HG02763 (cell line): ENCODE measurements around the gene DNAH9.

ENCODE experiments used
- ATAC-seq: cut with Tn5 transposase; IDR thresholded peaks from one replicate; pipeline ENCODE4 v1.9.1; 2021; ENCODE audit warnings: mild to moderate bottlenecking, moderate library complexity; ENCODE audit not compliant: unreplicated experiment

DNAH9 gene

GRCh38 chr17:11589716-11590115 is 8.6 kb upstream of the DNAH9 start:
- no peak for ATAC-seq

GRCh38 chr17:11601661-11602060 is 3.4 kb downstream of the DNAH9 start:
- no peak for ATAC-seq

GRCh38 chr17:11608396-11608795 is 10.1 kb downstream of the DNAH9 start:
- ATAC-seq: no peak

GRCh38 chr17:11610999-11611566 is 12.8 kb downstream of the DNAH9 start:
- no peak for ATAC-seq

GRCh38 chr17:11612956-11613355 is 14.7 kb downstream of the DNAH9 start:
- ATAC-seq: no peak

GRCh38 chr17:11618861-11619566 is 20.7 kb downstream of the DNAH9 start:
- no peak for ATAC-seq

GRCh38 chr17:11622492-11622891 is 24.2 kb downstream of the DNAH9 start:
- ATAC-seq: no peak

GRCh38 chr17:11624976-11625375 is 26.7 kb downstream of the DNAH9 start:
- no peak for ATAC-seq

GRCh38 chr17:11625878-11626277 is 27.6 kb downstream of the DNAH9 start:
- no peak for ATAC-seq

- no peak for ATAC-seq
These were observed 29.2 kb downstream of the DNAH9 start for GRCh38 chr17:11627301-11627940.

- no peak for ATAC-seq
These were observed 30.1 kb downstream of the DNAH9 start for GRCh38 chr17:11628374-11628773.

- ATAC-seq: no peak
These were observed 30.6 kb downstream of the DNAH9 start for GRCh38 chr17:11628831-11629230.

- no peak for ATAC-seq
These were observed 38.5 kb downstream of the DNAH9 start for GRCh38 chr17:11636771-11637170.

- ATAC-seq: no peak
These were observed 39.5 kb downstream of the DNAH9 start for GRCh38 chr17:11637796-11638195.

- no peak for ATAC-seq
These were observed 40.5 kb downstream of the DNAH9 start for GRCh38 chr17:11638700-11639265.

GRCh38 chr17:11639736-11640462 is 41.6 kb downstream of the DNAH9 start:
- no peak for ATAC-seq

GRCh38 chr17:11640463-11640814 is 42.2 kb downstream of the DNAH9 start:
- ATAC-seq: no peak

- ATAC-seq: no peak
These were observed 43.4 kb downstream of the DNAH9 start for GRCh38 chr17:11641521-11642275.

- no peak for ATAC-seq
These were observed 44.4 kb downstream of the DNAH9 start for GRCh38 chr17:11642655-11643054.

- no peak for ATAC-seq
These were observed 45.6 kb downstream of the DNAH9 start for GRCh38 chr17:11643851-11644250.
